Measurements from ENCODE around the gene C1orf159. TPM values are rescaled to one million over a fixed set of nuclear protein-coding genes. Genes with fewer than 3 reads are reported as not detected.

The C1orf159 gene
- polyA plus RNA-seq, 2 of the 4 experiments (the other 2 are of a cell fraction), result 4.0 to 10.2 TPM

DNA sequence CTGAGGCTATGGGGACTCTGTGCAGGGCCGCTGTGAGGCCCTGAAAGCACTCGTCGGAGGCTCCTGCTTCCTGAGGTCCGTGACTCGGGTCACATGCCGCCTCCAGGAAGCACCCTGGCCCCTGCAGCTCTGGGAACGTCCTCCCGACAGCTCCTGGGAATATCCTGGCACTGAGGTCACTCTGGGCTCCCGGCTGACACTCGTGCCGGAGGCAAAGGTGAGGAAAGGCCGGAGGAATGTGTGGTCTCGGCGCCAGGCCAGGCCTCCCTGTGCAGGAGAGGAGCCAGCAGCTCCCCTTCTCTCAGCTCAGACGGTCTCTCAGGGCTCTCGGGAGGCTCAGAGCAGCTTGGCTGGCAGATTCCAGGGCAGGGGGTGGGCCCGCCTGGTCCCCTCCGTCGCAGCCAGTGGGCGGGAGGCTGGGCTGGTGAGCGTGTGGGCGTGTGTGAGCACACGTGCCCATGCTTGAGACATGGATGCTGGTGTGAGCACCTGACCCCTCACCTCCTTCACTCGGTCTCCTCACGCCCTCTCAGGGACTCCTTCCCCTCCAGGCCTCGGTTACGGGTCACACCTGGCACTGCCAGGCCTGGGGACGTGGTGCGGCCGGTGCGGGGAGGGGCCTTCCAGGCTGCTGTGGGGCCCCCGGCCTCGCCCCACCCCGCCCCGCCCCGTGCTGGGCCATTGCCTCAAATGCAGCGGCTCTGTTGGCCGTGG lies 36.3 kb downstream of the C1orf159 start (continued):
- TF ChIP-seq, protein P1, sequence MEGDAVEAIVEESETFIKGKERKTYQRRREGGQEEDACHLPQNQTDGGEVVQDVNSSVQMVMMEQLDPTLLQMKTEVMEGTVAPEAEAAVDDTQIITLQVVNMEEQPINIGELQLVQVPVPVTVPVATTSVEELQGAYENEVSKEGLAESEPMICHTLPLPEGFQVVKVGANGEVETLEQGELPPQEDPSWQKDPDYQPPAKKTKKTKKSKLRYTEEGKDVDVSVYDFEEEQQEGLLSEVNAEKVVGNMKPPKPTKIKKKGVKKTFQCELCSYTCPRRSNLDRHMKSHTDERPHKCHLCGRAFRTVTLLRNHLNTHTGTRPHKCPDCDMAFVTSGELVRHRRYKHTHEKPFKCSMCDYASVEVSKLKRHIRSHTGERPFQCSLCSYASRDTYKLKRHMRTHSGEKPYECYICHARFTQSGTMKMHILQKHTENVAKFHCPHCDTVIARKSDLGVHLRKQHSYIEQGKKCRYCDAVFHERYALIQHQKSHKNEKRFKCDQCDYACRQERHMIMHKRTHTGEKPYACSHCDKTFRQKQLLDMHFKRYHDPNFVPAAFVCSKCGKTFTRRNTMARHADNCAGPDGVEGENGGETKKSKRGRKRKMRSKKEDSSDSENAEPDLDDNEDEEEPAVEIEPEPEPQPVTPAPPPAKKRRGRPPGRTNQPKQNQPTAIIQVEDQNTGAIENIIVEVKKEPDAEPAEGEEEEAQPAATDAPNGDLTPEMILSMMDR (IDR thresholded peaks at IDR 0.05), result no peak
- TF ChIP-seq SREBF2 (IDR thresholded peaks at IDR 0.05) (no peak), HEYL (CRISPR knock-in tag; IDR thresholded peaks at IDR 0.05) (no peak), EHF (CRISPR knock-in tag; IDR thresholded peaks at IDR 0.05) (no peak), GATA3 (IDR thresholded peaks at IDR 0.05; ENCODE audit: borderline replicate concordance) (peak; percentile 32; the same call in 1 of the 2 replicates), RAD21 (conservative IDR thresholded peaks at IDR 0.05 in 1 of 2, IDR thresholded peaks at IDR 0.05 in 1 of 2) (no peak), TFCP2L1 (CRISPR knock-in tag; IDR thresholded peaks at IDR 0.05) (no peak), HOXB13 (CRISPR knock-in tag; IDR thresholded peaks at IDR 0.05; ENCODE audit: low read depth) (no peak), CBX2 (IDR thresholded peaks at IDR 0.05; ENCODE audit: borderline replicate concordance, low read depth) (no peak), CBX8 (IDR thresholded peaks at IDR 0.05) (no peak), ZFP36 (IDR thresholded peaks at IDR 0.05; ENCODE audit: borderline replicate concordance, partially characterized antibody) (peak; percentile 32), CEBPB (IDR thresholded peaks at IDR 0.05) (no peak), ZSCAN20 (CRISPR knock-in tag; IDR thresholded peaks at IDR 0.05) (no peak), KDM5A (IDR thresholded peaks at IDR 0.05) (no peak), ZC3H11A (IDR thresholded peaks at IDR 0.05) (no peak), MAZ (IDR thresholded peaks at IDR 0.05; ENCODE audit: borderline replicate concordance, low read depth, low read length) (no peak), MYC (IDR thresholded peaks at IDR 0.05; ENCODE audit: borderline replicate concordance, low read length) (no peak), BHLHE40 (IDR thresholded peaks at IDR 0.05; ENCODE audit: low read depth, low read length) (peak; percentile 75), PHF8 (IDR thresholded peaks at IDR 0.05; ENCODE audit: borderline replicate concordance, low read depth) (no peak), NR3C1 (IDR thresholded peaks at IDR 0.05) (no peak), CHD4 (IDR thresholded peaks at IDR 0.05; ENCODE audit: borderline replicate concordance) (no peak), POLR2AphosphoS2 (conservative IDR thresholded peaks at IDR 0.05; ENCODE audit: low read length) (no peak), HOXB5 (CRISPR knock-in tag; IDR thresholded peaks at IDR 0.05) (no peak), JUN (IDR thresholded peaks at IDR 0.05) (peak in 1 of 2 experiments; percentile 61; a peak in 1 of 5 replicates), EHMT2 (IDR thresholded peaks at IDR 0.05; ENCODE audit: low read depth) (no peak), RARB (CRISPR knock-in tag; IDR thresholded peaks at IDR 0.05) (no peak)
- TF ChIP-seq, protein P2, sequence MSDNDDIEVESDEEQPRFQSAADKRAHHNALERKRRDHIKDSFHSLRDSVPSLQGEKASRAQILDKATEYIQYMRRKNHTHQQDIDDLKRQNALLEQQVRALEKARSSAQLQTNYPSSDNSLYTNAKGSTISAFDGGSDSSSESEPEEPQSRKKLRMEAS (IDR thresholded peaks at IDR 0.05), result peak; percentile 86
- TF ChIP-seq, protein P3, sequence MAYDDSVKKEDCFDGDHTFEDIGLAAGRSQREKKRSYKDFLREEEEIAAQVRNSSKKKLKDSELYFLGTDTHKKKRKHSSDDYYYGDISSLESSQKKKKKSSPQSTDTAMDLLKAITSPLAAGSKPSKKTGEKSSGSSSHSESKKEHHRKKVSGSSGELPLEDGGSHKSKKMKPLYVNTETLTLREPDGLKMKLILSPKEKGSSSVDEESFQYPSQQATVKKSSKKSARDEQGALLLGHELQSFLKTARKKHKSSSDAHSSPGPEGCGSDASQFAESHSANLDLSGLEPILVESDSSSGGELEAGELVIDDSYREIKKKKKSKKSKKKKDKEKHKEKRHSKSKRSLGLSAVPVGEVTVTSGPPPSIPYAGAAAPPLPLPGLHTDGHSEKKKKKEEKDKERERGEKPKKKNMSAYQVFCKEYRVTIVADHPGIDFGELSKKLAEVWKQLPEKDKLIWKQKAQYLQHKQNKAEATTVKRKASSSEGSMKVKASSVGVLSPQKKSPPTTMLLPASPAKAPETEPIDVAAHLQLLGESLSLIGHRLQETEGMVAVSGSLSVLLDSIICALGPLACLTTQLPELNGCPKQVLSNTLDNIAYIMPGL (CRISPR knock-in tag; IDR thresholded peaks at IDR 0.05; ENCODE audit: borderline replicate concordance), result no peak
- TF ChIP-seq, protein P4, sequence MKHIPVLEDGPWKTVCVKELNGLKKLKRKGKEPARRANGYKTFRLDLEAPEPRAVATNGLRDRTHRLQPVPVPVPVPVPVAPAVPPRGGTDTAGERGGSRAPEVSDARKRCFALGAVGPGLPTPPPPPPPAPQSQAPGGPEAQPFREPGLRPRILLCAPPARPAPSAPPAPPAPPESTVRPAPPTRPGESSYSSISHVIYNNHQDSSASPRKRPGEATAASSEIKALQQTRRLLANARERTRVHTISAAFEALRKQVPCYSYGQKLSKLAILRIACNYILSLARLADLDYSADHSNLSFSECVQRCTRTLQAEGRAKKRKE (CRISPR knock-in tag; IDR thresholded peaks at IDR 0.05; ENCODE audit: low read depth), result no peak
- TF ChIP-seq, protein P5, sequence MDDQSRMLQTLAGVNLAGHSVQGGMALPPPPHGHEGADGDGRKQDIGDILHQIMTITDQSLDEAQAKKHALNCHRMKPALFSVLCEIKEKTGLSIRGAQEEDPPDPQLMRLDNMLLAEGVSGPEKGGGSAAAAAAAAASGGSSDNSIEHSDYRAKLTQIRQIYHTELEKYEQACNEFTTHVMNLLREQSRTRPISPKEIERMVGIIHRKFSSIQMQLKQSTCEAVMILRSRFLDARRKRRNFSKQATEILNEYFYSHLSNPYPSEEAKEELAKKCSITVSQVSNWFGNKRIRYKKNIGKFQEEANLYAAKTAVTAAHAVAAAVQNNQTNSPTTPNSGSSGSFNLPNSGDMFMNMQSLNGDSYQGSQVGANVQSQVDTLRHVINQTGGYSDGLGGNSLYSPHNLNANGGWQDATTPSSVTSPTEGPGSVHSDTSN (IDR thresholded peaks at IDR 0.05), result peak; percentile 60; the same call in 1 of the 2 replicates
- TF ChIP-seq, protein P6, sequence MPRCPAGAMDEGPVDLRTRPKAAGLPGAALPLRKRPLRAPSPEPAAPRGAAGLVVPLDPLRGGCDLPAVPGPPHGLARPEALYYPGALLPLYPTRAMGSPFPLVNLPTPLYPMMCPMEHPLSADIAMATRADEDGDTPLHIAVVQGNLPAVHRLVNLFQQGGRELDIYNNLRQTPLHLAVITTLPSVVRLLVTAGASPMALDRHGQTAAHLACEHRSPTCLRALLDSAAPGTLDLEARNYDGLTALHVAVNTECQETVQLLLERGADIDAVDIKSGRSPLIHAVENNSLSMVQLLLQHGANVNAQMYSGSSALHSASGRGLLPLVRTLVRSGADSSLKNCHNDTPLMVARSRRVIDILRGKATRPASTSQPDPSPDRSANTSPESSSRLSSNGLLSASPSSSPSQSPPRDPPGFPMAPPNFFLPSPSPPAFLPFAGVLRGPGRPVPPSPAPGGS (IDR thresholded peaks at IDR 0.05), result no peak
- TF ChIP-seq, protein P7, sequence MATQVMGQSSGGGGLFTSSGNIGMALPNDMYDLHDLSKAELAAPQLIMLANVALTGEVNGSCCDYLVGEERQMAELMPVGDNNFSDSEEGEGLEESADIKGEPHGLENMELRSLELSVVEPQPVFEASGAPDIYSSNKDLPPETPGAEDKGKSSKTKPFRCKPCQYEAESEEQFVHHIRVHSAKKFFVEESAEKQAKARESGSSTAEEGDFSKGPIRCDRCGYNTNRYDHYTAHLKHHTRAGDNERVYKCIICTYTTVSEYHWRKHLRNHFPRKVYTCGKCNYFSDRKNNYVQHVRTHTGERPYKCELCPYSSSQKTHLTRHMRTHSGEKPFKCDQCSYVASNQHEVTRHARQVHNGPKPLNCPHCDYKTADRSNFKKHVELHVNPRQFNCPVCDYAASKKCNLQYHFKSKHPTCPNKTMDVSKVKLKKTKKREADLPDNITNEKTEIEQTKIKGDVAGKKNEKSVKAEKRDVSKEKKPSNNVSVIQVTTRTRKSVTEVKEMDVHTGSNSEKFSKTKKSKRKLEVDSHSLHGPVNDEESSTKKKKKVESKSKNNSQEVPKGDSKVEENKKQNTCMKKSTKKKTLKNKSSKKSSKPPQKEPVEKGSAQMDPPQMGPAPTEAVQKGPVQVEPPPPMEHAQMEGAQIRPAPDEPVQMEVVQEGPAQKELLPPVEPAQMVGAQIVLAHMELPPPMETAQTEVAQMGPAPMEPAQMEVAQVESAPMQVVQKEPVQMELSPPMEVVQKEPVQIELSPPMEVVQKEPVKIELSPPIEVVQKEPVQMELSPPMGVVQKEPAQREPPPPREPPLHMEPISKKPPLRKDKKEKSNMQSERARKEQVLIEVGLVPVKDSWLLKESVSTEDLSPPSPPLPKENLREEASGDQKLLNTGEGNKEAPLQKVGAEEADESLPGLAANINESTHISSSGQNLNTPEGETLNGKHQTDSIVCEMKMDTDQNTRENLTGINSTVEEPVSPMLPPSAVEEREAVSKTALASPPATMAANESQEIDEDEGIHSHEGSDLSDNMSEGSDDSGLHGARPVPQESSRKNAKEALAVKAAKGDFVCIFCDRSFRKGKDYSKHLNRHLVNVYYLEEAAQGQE (IDR thresholded peaks at IDR 0.05), result no peak
